Measurements from ENCODE around the gene CCT6A. TPM values are rescaled to one million over a fixed set of nuclear protein-coding genes. Genes with fewer than 3 reads are reported as not detected.
A peak's percentile ranks its signal among the peaks of the same experiment; 100 is the strongest.
"Not testable (repeated sequence)": the region's sequence is repeated elsewhere in the genome, so short reads cannot be mapped to it uniquely, and the experiment has no call there.

The CCT6A gene
- total RNA-seq, 2 experiments from 2014 or later = 31.8 to 33.0 TPM

DNA sequence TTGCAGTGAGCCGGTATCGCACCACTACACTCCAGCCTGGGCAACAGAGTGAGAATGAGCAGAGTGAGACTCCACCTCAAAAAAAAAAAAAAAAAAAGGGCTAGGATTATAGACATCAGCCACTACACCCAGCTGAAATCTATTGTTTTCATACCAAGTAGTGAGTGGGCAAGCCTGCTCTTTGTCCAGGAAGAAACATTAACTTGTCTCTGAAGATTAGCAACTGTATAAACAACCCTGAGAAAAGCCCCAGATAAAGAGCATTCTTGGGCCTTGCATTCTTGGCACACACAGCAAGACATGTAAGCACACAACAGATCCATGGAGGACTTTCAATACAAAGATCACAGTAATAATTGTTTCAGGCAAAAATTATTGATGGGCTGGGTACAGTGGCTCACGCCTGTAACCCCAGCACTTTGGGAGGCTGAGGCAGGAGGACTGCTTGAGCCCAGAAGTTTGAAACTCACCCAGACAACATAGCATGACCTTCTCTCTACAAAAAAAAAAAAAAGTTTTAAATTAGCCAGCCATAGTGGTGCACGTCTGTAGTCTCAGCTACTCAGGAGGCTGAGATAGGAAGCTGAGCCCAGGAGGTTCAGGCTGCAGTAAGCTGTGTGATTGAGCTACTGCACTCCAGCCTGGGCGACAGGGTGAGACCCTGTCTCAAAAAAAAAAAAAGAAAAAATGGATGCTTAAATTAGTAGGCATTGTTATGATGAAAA, 4.7 kb upstream of the CCT6A start:
- no peaks in the 10 kb centered on the region for H3K9me3 Mint-ChIP-seq
- Histone ChIP-seq H3K27me3 (ENCODE audit: control insufficient read depth in 1 of 2, insufficient read depth in 2 of 2, low read length in 2 of 2) (no peaks in the 10 kb centered on the region), H3K9me3 (ENCODE audit: control insufficient read depth in 1 of 2, insufficient read depth in 1 of 2, low read length in 2 of 2) (no peaks in the 10 kb centered on the region), H3K4me3 (ENCODE audit: low read length) (no peak overlapping the region), H3K27ac (ENCODE audit: low read depth in 1 of 2, low read length in 2 of 2) (no peak overlapping the region), H3K36me3 (ENCODE audit: insufficient read depth, low read length) (no peaks in the 10 kb centered on the region), H3K4me1 (ENCODE audit: insufficient read depth, low read length) (peaks cover 11% of the 10 kb centered on the region)
- POLR2A ChIA-PET = no interaction called here
- no peak for ATAC-seq (ENCODE audit: poor library complexity)
- CTCF ChIA-PET = interaction anchor here (0.6 to 0.7 kb wide), 2 partner anchors 37 to 52 kb away, joined by 3 to 4 read pairs; no protein-coding TSS in a partner anchor
- no peak overlapping the region for H3K4me3 Mint-ChIP-seq
- H3K27ac Mint-ChIP-seq = no peak overlapping the region
- no peaks in the 10 kb centered on the region for H3K27me3 Mint-ChIP-seq
- no peak for DNase-seq
- TF ChIP-seq, protein P1, sequence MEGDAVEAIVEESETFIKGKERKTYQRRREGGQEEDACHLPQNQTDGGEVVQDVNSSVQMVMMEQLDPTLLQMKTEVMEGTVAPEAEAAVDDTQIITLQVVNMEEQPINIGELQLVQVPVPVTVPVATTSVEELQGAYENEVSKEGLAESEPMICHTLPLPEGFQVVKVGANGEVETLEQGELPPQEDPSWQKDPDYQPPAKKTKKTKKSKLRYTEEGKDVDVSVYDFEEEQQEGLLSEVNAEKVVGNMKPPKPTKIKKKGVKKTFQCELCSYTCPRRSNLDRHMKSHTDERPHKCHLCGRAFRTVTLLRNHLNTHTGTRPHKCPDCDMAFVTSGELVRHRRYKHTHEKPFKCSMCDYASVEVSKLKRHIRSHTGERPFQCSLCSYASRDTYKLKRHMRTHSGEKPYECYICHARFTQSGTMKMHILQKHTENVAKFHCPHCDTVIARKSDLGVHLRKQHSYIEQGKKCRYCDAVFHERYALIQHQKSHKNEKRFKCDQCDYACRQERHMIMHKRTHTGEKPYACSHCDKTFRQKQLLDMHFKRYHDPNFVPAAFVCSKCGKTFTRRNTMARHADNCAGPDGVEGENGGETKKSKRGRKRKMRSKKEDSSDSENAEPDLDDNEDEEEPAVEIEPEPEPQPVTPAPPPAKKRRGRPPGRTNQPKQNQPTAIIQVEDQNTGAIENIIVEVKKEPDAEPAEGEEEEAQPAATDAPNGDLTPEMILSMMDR (IDR thresholded peaks at IDR 0.05) = no peak
- intact Hi-C loops (cut with DNase I, micrococcal nuclease) = loop anchor here in 1 of 2 experiments (10.0 kb wide), 1 partner anchor 1292 kb away; the partner anchor contains the start of gene SEC61G
- H3K4me1 Mint-ChIP-seq (ENCODE audit: low read depth) = peaks cover 28% of the 10 kb centered on the region
- no peaks in the 10 kb centered on the region for H3K36me3 Mint-ChIP-seq (ENCODE audit: low read depth)

DNA sequence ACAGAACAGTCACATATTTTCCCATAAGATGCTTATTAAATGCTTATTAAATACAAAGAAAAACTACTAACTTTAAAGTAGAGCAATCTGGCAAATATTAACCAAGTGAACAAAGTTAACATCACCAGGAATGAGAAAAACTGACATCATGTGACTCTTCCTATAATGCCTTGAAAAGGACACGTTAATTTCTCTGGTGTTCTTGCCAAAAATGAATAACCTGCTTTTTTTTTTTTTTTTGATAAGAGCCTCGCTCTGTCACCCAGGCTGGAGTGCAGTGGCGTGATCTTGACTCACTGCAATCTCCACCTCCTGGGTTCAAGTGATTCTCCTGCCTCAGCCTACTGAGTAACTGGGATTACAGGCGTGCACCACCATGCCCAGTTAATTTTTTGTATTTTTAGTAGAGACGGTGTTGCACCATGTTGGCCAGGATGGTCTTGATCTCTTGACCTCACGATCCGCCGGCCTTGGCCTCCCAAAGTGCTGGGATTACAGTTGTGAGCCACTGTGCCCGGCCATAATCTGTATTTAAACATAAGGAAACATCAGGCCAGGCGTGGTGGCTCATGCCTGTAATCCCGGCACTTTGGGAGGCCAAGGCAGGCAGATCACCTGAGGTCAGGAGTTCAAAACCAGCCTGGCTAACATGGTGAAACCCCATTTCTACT, 4.0 kb upstream of the CCT6A start:
- H3K36me3 ChIP-seq (ENCODE audit: insufficient read depth, low read length); H3K9me3 ChIP-seq (ENCODE audit: control insufficient read depth in 1 of 2, insufficient read depth in 1 of 2, low read length in 2 of 2); H3K4me3 ChIP-seq (ENCODE audit: low read length); ATAC-seq (ENCODE audit: poor library complexity); H3K4me3 Mint-ChIP-seq; H3K27ac ChIP-seq (ENCODE audit: low read depth in 1 of 2, low read length in 2 of 2); H3K36me3 Mint-ChIP-seq (ENCODE audit: low read depth); DNase-seq; H3K27me3 Mint-ChIP-seq; H3K9me3 Mint-ChIP-seq; H3K27ac Mint-ChIP-seq; H3K27me3 ChIP-seq (ENCODE audit: control insufficient read depth in 1 of 2, insufficient read depth in 2 of 2, low read length in 2 of 2); POLR2A ChIA-PET: not testable (repeated sequence)
- intact Hi-C loops (cut with DNase I, micrococcal nuclease) = loop anchor here in 1 of 2 experiments (10.0 kb wide), 1 partner anchor 1293 kb away; the partner anchor contains the start of gene SEC61G
- CTCF ChIA-PET = interaction anchor here (0.7 kb wide), 1 partner anchor 36 kb away, joined by 3 read pairs; no protein-coding TSS in a partner anchor
- peaks cover 34% of the 10 kb centered on the region for H3K4me1 Mint-ChIP-seq (ENCODE audit: low read depth)
- peaks cover 18% of the 10 kb centered on the region for H3K4me1 ChIP-seq (ENCODE audit: insufficient read depth, low read length)

DNA sequence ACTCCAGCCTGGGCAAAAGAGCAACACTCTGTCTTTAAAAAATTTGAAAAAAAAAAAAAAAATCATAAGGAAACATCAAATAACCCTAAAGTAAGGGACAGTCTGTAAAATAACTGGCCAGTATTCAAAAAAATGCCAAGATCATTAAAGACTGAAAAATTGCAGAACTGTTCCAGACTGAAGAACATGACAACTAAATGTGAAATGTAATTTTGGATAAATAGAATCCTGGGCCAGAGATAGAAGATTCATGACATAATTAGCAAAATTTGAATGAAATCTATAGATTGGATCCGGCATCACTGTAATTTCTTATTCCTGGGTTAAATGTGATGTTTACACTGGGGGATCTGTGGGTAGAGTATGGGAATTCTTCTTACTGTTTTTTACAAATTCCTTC, 3.3 kb upstream of the CCT6A start:
- Mint-ChIP-seq H3K27me3 (no peaks in the 10 kb centered on the region), H3K4me3 (no peak overlapping the region), H3K36me3 (ENCODE audit: low read depth) (peaks cover 10% of the 10 kb centered on the region), H3K9me3 (no peaks in the 10 kb centered on the region), H3K27ac (peak overlapping the region; percentile 27), H3K4me1 (ENCODE audit: low read depth) (peaks cover 38% of the 10 kb centered on the region)
- ATAC-seq (ENCODE audit: poor library complexity) (no peak), DNase-seq (no peak)
- Histone ChIP-seq H3K36me3 (ENCODE audit: insufficient read depth, low read length) (peaks cover 6% of the 10 kb centered on the region), H3K27me3 (ENCODE audit: control insufficient read depth in 1 of 2, insufficient read depth in 2 of 2, low read length in 2 of 2) (no peaks in the 10 kb centered on the region), H3K27ac (ENCODE audit: low read depth in 1 of 2, low read length in 2 of 2) (no peak overlapping the region), H3K4me3 (ENCODE audit: low read length) (no peak overlapping the region), H3K4me1 (ENCODE audit: insufficient read depth, low read length) (peaks cover 23% of the 10 kb centered on the region), H3K9me3 (ENCODE audit: control insufficient read depth in 1 of 2, insufficient read depth in 1 of 2, low read length in 2 of 2) (no peaks in the 10 kb centered on the region)
- ChIA-PET POLR2A (no interaction called here), CTCF (no interaction called here)
- TF ChIP-seq, protein P1 (IDR thresholded peaks at IDR 0.05) = no peak
- intact Hi-C loops (cut with DNase I, micrococcal nuclease) = loop anchor here in 1 of 2 experiments (10.0 kb wide), 1 partner anchor 1293 kb away; the partner anchor contains the start of gene SEC61G

DNA sequence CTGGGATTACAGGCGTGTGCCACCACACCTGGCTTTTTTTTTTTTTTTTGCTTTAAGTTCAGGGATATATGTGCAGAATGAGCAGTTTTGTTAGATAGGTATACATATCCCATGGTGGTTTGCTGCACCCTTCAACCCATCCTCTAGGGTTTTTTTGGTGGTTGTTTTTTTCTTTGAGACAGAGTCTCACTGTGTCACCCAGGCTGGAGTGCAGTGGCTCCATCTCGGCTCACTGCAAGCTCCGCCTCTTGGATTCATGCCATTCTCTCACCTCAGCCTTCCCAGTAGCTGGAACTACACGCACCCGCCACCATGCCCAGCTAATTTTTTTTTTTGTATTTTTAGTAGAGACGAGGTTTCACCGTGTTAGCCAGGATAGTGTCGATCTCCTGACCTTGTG, 2.8 kb upstream of the CCT6A start:
- CTCF ChIA-PET; POLR2A ChIA-PET; H3K27me3 Mint-ChIP-seq; DNase-seq; H3K27ac ChIP-seq (ENCODE audit: low read depth in 1 of 2, low read length in 2 of 2); H3K4me3 ChIP-seq (ENCODE audit: low read length); H3K9me3 ChIP-seq (ENCODE audit: control insufficient read depth in 1 of 2, insufficient read depth in 1 of 2, low read length in 2 of 2); ATAC-seq (ENCODE audit: poor library complexity); H3K9me3 Mint-ChIP-seq; H3K27me3 ChIP-seq (ENCODE audit: control insufficient read depth in 1 of 2, insufficient read depth in 2 of 2, low read length in 2 of 2): not testable (repeated sequence)
- Mint-ChIP-seq H3K36me3 (ENCODE audit: low read depth) (peaks cover 16% of the 10 kb centered on the region), H3K4me1 (ENCODE audit: low read depth) (peaks cover 43% of the 10 kb centered on the region), H3K27ac (peak overlapping the region; percentile 27), H3K4me3 (peak overlapping the region; percentile 54)
- Histone ChIP-seq H3K36me3 (ENCODE audit: insufficient read depth, low read length) (peaks cover 12% of the 10 kb centered on the region), H3K4me1 (ENCODE audit: insufficient read depth, low read length) (peaks cover 27% of the 10 kb centered on the region)
- intact Hi-C loops (cut with DNase I, micrococcal nuclease) = loop anchor here in 1 of 2 experiments (10.0 kb wide), 1 partner anchor 1294 kb away; the partner anchor contains the start of gene SEC61G

Data from CD4-positive, alpha-beta T cell (primary cell).